NCI-H526 (cell line): Measurements from ENCODE around the gene SLC10A7.

Experiments used
- DNase-seq, 2 experiments: peaks; one replicate each; lab custom pipeline; 2025; lab: John Stamatoyannopoulos, UW

SLC10A7 gene

DNA sequence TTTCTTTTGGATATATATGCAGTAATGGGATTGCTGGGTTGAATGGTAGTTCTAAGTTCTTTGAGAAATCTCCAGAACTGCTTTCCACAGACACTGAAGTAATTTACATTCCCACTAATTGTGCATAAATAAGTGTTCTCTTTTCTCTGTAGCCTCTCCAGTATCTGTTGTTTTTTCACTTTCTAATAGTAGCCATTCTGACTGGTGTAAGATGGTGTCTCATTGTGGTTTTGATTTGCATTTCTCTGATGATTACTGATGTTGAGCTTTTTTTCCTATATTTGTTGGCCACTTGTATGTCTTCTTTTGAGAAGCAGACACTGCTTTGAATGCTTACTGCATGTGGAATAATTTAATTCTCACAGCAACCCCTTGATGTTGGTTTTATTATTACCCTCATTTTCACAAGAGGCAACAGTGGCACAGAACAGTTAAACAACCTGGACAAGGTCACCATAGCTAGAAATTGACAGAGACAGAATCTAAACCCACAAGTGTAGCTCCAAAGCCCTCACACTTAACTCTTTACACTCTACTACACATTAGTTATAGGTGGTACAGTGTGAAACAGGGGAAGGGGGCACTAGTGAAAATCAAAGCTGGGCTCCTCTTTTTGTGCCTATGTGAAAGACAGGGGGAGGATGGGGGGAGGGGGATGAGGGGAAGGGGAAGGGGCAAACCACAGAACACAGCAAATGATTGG is 211.3 kb downstream of the SLC10A7 start:
- no peak for DNase-seq

DNA sequence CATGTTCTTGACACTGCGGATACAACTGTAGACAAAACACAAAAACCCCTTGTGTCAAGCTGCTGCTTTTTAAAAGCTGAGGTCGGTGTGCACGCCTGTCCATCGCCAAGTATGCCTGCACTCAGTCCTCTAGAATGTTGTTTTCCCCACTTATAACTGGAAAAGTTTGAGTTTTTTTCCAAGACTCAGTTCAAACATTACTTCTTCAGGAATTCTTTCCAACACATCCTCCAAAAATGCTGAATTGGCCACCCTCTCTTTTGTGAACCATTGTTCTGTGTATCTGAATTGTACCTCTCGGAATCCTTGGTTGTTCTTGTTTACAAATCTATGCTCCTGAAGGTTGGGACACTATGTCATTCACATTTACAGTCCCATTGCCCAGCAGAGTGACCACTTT is 212.8 kb downstream of the SLC10A7 start:
- DNase-seq, result no peak

DNA sequence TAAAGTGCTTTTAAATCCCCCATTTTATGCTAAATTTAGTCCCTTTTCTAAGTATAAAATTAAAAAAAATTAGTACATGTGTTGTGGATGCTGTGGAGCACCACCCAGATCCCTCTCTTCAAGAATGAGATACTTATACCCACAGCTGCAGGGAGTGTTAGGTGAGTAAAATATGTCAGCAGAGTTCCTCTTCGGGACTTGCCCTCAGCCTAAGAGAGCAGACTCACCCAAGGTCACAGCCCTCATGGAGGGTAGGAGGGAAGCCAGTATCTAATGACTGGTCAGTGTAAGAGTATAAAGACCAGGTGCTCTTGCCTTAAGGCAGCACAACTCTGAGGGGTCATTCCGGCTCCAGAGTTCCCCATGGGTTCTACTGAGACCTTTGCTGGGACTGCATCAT is 218.9 kb downstream of the SLC10A7 start:
- no peak for DNase-seq

DNA sequence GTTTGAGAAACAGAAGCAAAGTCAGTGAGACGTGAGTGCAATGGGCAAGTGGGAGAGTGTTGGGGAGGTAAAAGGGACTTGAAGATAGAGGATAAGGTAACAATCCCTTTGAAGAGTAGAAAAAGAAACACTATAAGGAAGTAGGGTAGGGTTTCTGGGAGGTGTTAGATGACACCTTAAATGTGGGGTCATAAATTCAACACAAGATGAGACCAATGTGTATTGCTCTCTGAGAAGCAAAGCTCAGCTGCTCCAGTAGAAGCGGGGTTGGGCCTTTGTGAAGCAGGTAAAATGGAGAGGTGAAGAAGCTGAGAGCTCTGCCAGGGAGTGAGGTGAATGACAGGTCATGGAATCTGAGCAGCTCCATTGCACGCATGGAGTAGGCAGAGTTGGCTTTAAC is 222.1 kb downstream of the SLC10A7 start:
- DNase-seq, result no peak

DNA sequence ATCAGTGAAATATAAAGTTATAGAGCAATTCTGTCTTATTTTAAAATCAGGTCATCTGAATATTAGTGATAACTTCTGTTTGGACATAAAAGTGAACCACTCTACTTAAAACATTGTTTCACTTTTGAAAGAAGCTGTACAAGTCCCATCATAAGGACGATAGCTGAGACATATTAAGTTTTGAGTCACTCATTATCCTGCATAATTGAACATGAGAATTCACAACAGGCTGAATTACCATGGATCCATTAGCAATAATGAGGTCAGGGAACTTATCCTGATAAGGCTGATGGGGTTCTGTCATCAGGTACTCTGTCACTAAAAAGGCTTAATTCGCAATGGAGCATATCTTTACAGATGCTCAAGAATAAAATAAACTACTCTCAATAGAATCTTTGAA is 227.0 kb downstream of the SLC10A7 start:
- no peak for DNase-seq

DNA sequence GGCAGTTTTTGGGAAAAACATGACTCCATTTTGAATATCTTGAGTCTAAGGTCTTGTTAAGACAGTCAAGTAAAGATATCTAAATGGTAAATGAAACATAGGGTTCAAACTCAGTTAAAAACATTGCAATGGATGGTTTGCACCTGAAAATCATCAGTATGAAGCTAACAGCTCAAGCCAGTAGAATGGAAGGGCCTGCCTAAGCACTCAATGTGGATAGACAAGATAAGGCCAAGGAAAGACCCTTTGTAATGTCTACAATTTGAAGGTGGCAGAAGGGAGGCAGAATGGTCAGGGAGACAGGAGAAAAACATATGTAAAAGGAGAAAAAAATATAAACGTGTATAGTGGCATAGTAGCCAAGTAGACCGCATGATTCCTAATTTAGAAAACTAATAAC is 229.2 kb downstream of the SLC10A7 start:
- DNase-seq, result no peak

DNA sequence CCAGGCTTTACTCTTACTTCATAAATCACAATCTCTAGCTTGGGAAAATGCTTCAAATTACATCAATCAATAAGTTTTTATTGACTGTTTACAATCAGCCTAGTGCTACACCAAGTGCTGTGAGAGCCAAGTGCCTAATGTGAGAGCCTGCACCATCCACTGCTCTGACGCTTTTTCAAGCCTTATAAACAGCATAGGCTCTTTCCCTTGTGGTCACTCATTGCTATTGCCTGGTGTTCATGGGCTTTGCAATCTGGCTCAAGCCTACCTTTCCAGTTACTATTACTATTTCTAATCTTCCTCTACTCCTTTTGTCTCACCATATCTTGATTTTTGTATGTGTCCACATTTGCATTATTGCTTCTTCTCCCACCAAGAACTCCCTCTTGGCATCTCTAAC is 230.4 kb downstream of the SLC10A7 start:
- DNase-seq, result no peak

DNA sequence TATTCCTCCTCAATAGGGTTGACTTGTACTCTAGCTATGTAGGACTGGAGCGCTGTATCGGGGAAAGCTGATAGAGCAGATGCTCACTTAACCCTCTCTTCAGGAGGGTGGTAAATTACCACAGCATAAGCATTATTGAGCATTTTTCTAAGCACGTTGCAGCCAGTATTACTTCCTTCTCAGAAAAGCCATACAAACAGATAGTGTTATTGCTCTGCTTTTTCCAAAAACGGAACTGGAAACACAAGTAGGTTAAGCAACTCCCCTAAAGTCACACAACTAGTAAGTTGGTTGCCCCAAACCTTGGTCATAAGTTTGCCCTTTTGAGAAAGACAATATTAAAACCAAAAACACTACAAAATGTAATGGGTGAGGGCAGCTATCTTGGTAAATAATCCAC is 233.5 kb downstream of the SLC10A7 start:
- DNase-seq, result no peak

DNA sequence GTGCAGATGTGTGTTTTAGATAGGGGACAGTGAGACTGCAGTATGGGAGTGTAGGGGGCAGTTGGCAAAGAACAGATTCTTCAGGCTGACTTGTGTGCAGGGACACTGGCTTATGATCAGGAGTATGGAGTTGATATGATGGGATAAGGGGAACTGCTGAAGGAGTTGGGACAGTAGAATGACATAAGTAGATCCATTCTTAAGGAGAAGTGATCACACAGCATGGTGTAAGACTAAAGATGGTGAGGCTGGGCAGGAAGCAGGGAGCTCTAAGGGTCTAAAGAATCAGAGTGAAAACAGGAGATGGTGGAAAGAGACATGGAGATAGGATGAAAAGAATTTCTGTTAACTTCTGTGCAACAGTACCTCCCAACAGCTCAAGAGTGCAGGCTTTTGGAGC is 236.7 kb downstream of the SLC10A7 start:
- DNase-seq, result no peak

DNA sequence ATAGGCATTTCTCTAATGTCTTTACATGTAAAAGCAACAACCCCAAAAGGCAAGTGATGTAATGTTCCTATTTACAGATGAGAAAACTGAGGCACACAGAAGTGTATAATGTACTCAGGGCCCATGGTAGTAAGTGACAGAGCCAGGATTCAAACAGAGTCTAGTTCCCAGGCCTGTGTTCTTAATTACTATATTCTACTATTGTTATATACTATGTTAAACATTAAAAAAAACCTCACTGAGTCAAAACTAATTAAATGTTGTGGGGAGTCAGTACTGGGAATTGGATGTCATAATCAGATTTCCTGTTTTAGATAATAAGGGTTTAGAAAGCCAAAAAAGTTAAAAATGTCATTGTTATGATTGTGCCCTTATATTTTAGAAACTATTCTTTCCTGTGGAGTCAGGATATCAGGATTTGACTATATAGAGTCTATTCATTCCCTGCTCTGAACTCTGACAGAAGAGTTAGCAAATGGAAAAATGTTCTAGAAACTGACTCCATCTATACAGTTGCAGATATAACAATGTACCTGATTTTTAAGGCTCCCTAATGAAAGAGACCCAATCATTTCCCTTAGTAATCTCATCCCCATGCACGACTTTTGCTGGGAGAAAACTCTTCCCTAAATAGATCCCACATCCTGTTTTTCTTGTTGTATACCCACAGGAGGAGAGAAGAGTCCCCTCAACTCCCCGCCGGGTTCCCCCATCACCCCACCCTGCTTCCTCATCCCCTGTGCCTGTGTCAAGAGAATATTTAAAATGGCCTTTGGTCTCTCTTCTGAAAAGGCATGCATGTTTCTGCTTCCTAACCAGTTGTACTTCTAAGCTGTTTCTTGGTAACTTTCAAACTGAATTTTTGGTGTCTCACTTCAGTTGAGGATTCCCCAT is 237.7 kb downstream of the SLC10A7 start:
- DNase-seq, result no peak

DNA sequence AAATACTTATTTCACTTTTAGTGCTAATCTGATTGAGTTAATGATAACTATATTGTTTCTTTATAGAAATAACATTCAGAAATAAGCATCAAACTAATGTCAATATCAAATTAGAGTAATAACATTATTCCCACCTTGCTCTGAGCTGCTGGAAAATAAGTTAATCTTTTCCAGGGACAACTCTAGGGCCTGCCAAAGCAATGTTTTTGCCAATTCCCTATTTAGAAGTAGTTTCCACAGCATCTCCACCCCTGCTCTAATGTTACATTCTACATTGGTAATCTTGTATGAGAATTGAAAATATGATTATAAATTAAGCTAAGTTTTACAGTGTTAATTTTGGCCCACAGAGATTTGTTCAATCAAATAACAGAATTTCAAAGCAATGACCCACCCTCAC is 239.1 kb downstream of the SLC10A7 start:
- no peak for DNase-seq

DNA sequence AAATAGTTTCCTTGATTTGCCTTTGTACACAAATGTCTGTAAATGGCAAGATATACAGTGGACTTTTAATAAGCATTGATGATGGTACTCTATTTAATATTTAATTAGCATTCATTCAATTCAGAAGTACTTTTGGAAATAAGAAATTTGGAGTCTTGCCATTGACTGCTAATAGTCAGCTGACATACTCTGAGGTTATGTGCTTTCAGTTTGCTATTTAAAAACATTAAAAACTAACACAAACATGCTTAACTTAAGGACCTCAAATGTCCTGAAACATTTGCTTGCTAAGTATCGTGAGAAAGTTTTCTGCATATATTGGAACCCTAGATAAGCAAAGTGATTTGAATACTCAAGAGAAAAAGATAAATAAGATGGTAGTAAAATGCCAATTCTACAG is 242.8 kb downstream of the SLC10A7 start:
- DNase-seq, result no peak

DNA sequence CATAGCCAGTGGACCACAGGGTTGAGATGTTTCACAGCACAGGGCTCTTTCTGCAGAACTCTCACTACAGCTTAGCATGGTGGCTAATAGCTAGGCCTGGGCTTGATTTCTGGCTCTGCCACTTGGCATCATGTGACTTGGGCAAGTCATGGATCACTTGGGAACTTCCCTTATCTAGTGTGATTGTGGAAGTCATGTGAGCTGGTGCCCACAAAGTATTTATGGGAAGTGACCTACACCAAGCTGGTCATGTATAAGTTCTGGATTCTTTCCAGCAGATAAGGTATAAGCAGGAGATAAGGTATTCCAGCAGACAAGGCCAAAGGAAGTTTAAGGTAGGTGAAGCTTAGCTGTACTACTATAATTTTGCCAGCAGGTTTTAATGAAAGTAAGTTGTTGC is 246.4 kb downstream of the SLC10A7 start:
- DNase-seq, result no peak

DNA sequence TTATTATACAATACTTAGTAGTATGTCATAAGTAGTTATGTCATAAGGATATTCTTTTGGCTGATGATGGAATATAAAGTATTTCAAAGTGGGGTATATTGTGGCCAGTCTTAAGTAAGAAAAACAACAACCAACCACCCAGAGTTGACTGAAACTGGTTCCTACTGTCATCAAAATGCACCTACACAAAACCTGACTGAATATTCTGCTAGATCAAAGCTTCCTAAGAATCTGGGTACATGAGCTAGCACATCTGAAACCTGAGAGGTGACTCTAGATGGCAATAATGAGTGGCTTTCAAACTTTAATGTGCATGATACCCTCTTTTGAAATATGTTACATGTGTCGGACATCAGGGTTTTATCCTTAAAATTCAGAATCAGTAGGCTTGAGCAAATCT is 247.0 kb downstream of the SLC10A7 start:
- no peak for DNase-seq

DNA sequence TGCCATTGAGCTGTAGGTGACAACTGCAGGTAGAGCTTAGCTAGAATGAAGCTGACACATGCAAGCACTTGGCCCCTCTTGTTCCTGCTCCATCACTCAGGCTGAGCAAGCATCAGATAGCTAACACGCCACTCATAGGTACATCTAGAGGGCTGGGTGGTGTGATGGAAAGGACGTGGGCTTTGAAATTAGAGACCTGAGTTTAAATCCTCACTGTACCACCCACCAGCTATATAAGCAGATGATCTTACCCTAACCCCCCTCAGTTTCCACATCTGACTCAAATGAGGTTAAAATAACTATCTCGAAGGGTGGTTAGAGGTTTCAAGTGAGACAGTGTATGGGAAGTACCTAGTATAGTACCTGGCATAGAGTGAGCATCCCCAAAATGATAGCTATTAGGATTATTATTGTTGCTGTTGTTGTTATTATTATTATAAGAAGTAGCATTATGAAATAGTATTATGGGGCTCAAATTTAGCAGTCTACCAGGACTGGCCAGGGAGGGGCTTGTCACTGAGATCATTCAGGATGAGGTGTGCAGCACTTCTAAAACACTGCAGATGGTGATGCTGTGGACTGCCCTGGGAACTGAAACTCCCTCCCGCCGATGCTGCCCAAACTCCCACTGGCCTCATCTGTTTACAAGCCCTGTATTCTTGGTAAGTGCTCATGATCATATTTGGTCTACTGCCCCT is 248.4 kb downstream of the SLC10A7 start:
- no peak for DNase-seq

DNA sequence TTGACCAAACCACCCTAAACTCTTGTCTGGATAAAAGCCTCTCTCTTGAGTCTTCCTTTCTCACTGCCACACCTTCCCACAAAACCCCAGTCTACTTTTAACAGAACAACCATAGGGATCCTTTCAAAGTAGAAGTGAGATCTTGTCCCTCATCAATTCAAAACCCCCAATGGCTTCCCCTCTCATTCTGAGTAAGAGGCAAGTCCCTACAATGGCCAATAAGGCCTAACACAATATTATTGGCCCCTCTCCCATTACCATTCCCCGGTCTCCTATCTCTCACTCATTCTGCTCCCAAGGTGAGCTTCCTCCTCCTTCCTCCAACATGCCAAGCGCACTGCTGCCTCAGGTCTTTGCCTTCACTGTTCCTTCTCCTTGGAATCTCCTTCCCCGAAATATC is 250.3 kb downstream of the SLC10A7 start:
- DNase-seq, result no peak

DNA sequence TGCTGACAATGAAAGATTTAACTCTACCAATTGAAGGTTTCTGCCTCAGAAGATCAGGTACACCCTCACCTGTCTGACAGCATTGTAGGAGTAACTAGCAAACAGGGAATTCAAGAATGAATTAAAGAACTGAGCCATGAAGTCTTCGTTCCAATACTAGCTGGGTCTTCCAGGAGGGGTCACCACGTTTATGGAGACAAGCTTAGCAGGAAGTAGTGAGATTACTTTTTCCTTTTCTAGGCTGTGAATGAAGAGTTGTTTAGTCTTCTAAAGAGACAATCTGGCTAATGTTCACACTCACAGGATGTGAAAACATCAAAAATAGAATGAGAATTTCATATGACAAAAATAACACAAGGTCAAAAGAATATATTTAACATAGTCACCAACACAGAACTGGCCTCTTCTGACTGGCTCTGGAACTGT is 252.5 kb downstream of the SLC10A7 start:
- DNase-seq, result no peak

DNA sequence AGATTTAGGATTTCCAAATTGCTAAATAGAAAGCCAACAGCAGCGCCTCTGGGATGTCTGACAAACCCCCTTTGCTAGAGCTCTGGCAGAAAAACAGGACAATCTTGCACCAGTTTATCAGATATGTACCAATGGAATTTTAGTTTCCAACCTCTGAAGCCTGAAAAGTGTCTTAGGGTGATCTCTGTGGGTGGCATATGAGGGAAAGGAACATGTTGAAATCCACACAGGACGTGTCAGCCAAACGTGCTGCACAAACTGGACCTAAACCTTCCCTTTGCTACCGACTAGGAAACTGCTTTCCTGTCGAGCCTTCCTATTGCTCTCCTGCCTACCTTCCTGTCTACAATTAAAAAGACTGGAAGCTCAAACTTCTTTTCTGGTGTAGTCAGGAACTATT is 253.9 kb downstream of the SLC10A7 start:
- DNase-seq, result no peak

DNA sequence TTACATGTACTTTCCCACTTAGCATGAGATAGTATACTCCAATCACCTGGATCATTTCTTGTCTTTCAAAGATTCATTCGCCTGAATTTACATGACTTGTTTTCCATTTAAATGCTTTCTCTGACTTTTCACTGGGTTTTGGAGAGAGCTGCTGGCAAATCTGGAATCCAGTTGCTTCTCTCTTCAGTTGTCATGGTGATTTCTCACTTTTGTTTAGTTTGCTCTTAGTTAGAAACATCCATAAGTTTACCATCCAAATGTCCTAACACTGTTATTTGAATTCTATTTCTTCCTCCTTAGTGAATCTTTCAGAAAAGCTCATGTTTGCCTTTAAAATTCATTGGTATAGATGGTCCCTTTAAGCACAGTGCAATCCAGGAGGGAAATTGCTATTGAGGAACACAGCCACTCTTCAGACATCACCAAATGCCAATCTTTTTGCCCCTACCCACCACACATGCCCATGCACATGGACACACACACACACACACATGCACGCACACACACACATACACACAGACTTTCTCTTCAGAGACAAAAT is 255.7 kb downstream of the SLC10A7 start:
- DNase-seq, result no peak

DNA sequence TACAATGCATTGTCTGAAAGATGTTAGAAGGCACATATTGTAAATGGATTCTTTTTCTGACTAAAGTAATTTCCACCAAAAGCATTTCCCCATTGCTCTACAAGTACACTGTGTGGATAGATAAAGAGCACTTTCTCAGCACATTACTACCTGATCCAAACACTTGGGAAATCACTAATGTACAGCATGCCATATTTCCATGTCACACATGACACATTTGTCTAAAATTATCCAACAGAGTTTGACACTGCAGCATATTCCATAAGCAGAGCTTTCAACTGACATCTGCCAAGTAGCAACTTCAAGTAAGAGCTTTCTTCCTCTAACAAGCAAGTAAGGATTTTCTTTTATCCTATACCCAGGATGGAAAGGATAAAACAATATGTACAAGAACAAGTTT is 257.9 kb downstream of the SLC10A7 start:
- DNase-seq, result no peak

DNA sequence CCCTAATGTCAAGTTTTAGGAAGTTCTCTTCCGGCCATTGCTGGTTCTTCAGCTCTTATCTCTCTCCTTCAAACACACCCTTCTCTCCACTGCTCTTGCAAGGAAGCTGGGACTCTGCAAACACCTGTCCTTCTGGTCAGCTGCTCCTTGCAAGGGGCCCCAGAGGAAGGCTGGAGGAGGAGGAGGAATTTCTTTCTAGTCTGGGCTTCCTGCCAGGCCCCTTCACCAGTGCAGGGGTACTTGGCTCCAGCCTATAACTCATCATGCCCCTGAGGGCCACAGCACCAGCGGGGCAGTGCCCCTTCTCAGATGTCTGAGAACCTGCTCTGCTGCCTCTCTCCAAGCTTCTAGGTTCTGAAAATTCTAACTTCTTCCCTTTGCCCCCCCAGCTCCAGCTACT is 260.7 kb downstream of the SLC10A7 start:
- DNase-seq, result no peak

DNA sequence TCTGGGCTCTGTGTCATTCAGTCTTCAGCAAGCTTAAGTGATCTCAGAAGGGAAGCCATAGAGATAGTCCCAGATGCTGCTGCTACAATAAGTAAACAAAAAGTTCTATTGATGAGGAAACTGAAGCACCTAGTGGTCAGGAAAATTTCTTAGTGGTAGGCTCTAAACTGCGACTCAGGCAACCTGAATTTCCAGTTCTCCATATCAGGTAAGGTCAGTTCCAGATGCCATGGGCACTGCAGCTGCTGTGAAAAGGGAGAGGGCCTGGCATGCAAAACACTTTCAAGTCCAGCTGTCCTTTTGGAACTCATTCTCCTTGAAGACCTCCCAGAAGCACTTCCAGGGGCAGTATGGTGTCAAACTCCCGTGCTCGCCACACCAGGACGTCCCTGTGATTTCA is 261.2 kb downstream of the SLC10A7 start:
- no peak for DNase-seq

DNA sequence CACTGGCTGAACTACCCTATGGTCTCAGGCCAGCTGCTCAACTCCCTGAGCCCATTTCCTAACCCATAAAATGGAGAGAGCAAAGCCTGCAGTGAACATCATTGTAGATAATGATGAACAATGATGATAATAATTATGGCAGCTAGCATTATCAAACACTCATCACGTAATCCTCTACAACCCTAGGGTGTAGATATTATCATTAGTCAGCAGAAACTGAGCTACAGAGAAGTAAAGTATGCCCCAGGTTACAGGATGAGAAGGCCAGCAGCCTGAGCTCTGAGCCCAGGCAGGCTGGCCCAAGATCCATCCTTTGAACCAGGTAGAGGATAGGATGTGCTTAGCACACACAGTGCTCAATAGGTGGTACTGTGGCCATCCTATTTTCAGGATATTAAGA is 264.2 kb downstream of the SLC10A7 start:
- no peak for DNase-seq
